ENCODE measurements around the gene OTULIN.

- TF ChIP-seq TARDBP (IDR thresholded peaks at IDR 0.05) (no peak), ARNT (IDR thresholded peaks at IDR 0.05) (no peak), FOXM1 (IDR thresholded peaks at IDR 0.05; ENCODE audit: borderline replicate concordance) (no peak), SUZ12 (IDR thresholded peaks at IDR 0.05) (no peak), BHLHE40 (IDR thresholded peaks at IDR 0.05; ENCODE audit: borderline replicate concordance) (no peak), HDGF (IDR thresholded peaks at IDR 0.05; ENCODE audit: borderline replicate concordance) (no peak), CTBP1 (IDR thresholded peaks at IDR 0.05; ENCODE audit: borderline replicate concordance) (no peak), ELF4 (IDR thresholded peaks at IDR 0.05) (no peak), PKNOX1 (IDR thresholded peaks at IDR 0.05) (no peak), SP1 (IDR thresholded peaks at IDR 0.05) (no peak), NFRKB (IDR thresholded peaks at IDR 0.05) (no peak)
Observed at GRCh38 chr5:14734396-14734795, 69.9 kb downstream of the OTULIN start.
